GM12873 (cell line): ENCODE results near the gene MANF.

ENCODE experiments used
- TF ChIP-seq, protein P1 (sequence below): IDR thresholded peaks from 2 replicates; pipeline ENCODE4 v1.5.1; 2012; ENCODE audit warnings: low read depth, mild to moderate bottlenecking, moderate library complexity, low read length, control low read depth; ENCODE audit not compliant: insufficient read depth; ENCODE audit errors: missing control alignments

MANF gene

DNA sequence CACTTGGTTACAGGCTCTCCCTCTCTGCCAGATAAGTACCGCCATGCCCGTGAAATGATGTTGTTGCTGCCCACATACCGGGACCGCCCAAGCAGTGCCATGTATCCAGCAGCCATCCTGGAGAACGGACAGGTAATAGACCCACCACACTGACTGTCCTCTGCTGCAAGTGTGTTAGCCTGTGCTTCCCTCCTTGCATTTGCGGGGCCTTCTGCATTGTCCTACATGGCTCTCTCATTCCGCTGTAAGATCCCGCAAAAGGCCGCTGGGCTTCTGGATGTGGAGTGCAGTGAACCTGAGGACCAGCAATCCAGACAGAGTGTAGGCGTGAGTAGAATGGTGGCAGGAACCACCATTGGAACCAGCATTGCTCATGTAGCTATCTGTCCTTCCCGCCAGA is 10.6 kb upstream of the MANF start:
- TF ChIP-seq, protein P1, sequence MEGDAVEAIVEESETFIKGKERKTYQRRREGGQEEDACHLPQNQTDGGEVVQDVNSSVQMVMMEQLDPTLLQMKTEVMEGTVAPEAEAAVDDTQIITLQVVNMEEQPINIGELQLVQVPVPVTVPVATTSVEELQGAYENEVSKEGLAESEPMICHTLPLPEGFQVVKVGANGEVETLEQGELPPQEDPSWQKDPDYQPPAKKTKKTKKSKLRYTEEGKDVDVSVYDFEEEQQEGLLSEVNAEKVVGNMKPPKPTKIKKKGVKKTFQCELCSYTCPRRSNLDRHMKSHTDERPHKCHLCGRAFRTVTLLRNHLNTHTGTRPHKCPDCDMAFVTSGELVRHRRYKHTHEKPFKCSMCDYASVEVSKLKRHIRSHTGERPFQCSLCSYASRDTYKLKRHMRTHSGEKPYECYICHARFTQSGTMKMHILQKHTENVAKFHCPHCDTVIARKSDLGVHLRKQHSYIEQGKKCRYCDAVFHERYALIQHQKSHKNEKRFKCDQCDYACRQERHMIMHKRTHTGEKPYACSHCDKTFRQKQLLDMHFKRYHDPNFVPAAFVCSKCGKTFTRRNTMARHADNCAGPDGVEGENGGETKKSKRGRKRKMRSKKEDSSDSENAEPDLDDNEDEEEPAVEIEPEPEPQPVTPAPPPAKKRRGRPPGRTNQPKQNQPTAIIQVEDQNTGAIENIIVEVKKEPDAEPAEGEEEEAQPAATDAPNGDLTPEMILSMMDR, result no peak

DNA sequence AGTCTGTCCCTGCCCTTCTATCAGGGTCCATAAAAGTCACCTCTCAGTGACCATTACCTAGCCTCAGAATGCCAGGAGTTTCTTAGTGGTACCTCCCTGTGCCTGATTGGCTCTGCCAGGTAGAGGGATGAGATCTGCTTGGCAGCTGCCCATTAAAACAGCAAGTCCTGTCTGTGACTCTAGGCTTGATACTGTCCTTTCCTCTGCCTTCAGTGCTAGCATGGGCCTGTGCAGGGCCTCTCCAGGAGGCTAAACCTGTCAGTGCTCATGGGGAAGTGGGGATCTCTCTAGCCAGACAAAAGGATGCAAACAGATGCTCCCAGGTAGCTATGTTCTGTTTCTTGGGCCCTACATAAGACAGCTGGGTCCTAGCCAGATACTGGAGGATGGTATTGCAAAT is 10.0 kb upstream of the MANF start:
- TF ChIP-seq, protein P1, result no peak

DNA sequence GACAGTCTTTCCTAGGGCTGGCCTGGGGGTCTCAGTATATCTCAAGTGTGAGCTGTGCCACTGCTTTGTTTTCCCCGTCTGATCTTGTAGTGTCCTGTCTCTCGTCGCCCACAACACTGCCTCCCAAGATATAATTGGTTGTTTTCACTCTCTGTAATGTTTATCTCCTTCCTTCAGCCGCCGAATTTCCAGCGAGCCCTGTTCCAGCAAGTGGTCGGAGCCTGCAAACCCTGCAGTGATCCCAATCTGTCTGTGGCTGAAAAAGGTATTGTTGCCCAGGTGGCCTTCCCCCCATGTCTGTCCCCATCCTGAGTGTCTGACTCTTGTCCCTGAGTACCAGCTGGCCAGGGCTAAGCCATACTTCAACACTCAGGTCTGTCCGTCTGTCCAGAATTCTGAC is 9.5 kb upstream of the MANF start:
- TF ChIP-seq, protein P1, result no peak

DNA sequence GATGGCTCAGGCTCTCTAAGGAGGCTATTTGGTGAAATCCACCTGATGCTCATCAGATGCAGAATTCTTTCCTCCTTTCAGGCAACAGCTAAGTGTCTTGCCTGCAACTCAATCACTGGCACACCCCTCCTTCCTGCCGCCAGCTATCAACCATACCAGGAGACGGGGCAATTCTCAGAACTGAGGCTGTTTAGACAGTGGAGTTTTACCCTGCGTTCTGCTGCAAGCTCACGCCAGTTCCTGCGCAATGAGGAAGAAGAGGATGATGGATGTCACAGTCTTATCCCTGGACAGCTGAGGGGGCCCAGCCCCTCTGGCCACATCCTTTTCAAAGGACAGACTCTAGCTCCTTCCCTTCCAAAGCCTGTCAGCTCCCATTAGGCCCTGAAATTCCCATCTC is 7.0 kb upstream of the MANF start:
- TF ChIP-seq, protein P1, result no peak

DNA sequence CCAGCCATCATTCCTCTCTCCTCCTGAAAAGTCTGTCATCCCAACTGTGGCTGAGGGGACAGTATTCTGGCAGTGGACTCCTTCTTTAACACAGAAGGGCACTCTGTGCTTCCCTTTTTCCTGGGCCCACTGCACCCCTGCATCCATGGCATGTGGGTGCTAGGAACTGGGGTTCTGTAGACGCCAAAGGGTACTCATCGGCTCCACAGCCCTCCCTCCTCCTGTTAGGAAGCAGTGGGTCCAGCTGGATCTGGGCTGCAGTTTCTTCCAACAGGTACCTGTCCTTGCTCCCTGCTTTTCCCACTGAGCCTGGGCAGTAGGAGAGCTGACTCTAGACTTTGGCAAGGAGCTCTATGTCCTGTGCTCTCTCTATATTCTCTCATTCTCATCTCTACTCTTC is 6.4 kb upstream of the MANF start:
- TF ChIP-seq, protein P1, result no peak

DNA sequence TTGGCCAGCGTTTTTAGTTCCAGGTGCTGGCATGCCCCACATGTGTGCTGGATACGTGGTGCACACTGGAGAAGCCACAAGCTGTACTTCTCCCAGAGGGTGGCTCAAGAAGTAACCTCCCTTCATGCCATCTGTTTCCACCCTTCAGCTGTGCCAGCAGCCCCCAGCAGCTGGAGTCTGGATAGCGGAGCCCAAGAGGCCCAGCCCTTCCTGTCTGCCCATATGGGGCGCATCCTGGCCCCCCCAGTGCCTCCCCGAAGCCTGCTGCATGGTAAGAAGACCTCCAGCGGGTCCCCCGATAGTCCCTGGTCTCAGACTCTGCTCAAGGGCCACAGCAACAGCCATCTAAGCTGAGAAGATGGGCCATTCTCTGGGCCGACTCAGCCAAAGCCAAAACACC is 5.8 kb upstream of the MANF start:
- TF ChIP-seq, protein P1, result no peak

DNA sequence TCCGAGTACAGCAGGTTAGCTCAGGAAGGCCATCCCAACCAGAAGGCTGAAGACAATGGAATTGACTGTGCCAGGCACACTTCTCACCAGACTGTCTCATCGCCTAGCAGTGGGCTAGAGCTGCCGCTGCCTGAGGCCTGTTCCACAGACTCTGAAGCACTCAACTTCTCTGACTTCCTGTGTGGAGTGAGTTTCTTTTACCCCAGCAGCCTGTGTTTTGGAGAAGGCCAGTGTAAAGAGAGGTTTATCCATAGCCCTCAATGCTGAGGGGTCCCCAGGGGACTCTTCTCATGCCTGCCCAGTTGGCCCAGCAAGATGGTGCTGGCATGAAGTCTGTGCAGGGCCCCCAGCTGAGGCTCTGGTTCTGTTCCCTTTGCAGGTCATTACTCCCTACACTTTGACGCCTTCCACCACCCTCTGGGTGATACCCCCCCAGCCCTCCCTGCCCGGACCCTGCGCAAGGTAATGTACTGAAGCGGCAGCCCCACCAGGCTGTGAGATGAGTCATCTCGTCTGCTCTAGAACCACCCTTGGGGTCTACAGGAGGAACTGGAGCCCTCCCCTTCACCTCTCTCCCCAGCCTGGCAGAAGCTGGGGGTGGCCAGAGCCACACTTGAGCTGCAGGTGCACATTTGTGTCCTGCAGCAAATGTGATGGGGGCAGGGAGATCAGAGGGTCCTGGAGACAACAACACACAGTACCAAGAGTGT is 5.2 kb upstream of the MANF start:
- TF ChIP-seq, protein P1, result no peak
